Smooth muscle cell (in vitro differentiated cells): ENCODE data around the gene HPGDS. TPM values are rescaled to one million over a fixed set of nuclear protein-coding genes. Genes with fewer than 3 reads are reported as not detected.

Experiments used
- DNase-seq: peaks from one replicate; lab custom pipeline; 2025; ENCODE audit not compliant: unreplicated experiment; lab: John Stamatoyannopoulos, UW
- H2AFZ ChIP-seq: fragments of 200-600 bp; sonication (generic); 2 replicates; pipeline ENCODE4 v1.6.0; 2016; ENCODE audit warnings: antibody characterized with exemption, low read depth, mild to moderate bottlenecking
- H3F3A ChIP-seq: fragments of 200-600 bp; sonication (generic); 2 replicates; pipeline ENCODE4 v1.6.0; 2017; ENCODE audit warnings: antibody characterized with exemption, low read depth
- H3K27ac ChIP-seq: fragments of 200-600 bp; sonication (generic); 2 replicates; pipeline ENCODE4 v1.5.1; 2016; ENCODE audit warnings: low read depth, mild to moderate bottlenecking
- H3K27me3 ChIP-seq: fragments of 200-600 bp; sonication (generic); 2 replicates; pipeline ENCODE4 v1.6.1; 2016; ENCODE audit warnings: low read depth, mild to moderate bottlenecking
- H3K36me3 ChIP-seq: fragments of 200-600 bp; sonication (generic); 2 replicates; pipeline ENCODE4 v1.5.1; 2016; ENCODE audit warnings: low read depth
- H3K4me1 ChIP-seq: fragments of 200-600 bp; sonication (generic); 2 replicates; pipeline ENCODE4 v1.5.1; 2016; ENCODE audit warnings: low read depth
- H3K4me2 ChIP-seq: fragments of 200-600 bp; sonication (generic); 2 replicates; pipeline ENCODE4 v1.6.0; 2016; ENCODE audit warnings: mild to moderate bottlenecking
- H3K4me3 ChIP-seq: fragments of 200-600 bp; sonication (generic); 2 replicates; pipeline ENCODE4 v1.5.1; 2016; ENCODE audit warnings: mild to moderate bottlenecking
- H3K79me2 ChIP-seq: fragments of 200-600 bp; sonication (generic); 2 replicates; pipeline ENCODE4 v1.6.0; 2016; ENCODE audit warnings: low read depth, mild to moderate bottlenecking
- H3K9ac ChIP-seq: fragments of 200-600 bp; sonication (generic); 2 replicates; pipeline ENCODE4 v1.6.0; 2016; ENCODE audit warnings: low read depth
- H3K9me3 ChIP-seq: fragments of 200-600 bp; sonication (generic); replicated peaks from 2 replicates; pipeline ENCODE4 v1.5.1; 2016; ENCODE audit warnings: low read depth
- H4K20me1 ChIP-seq: fragments of 200-600 bp; sonication (generic); 2 replicates; pipeline ENCODE4 v1.6.0; 2016; ENCODE audit warnings: low read depth
- CTCF ChIP-seq: fragments of 200-600 bp; sonication (generic); IDR thresholded peaks from 2 replicates; pipeline ENCODE4 v1.5.1; 2017; ENCODE audit warnings: borderline replicate concordance, mild to moderate bottlenecking, antibody characterized with exemption; ENCODE audit not compliant: insufficient read depth, poor library complexity, severe bottlenecking
- WGBS: methylation state at CpG from one replicate; pipeline ENCODE4 v1.1.7; 2016; ENCODE audit warnings: low lambda C conversion rate; 5-methylcytosine and 5-hydroxymethylcytosine counted together
- polyA plus RNA-seq: library from polyadenylated mRNA; unstranded; fragments of >200 nt; fragmentation: Nextera tagmentation; extraction: Ambion mirVana; gene quantifications from 2 replicates; pipeline ENCODE4 v1.2.1, GENCODE V29; 2016
- total RNA-seq: library from RNA; depleted of rRNA; stranded (reverse); fragments of >200 nt; gene quantifications from 2 replicates; pipeline ENCODE4 v1.2.3, GENCODE V29; 2014

Gene HPGDS
- total and polyA plus RNA-seq, 2 experiments from 2014 or later, result not detected

GRCh38 chr4:94278781-94279180 is 63.9 kb downstream of the HPGDS start:
- Histone ChIP-seq H3K79me2 (no peaks in the 10 kb centered on the region), H3K4me2 (no peak overlapping the region), H3K36me3 (peaks cover 35% of the 10 kb centered on the region), H2AFZ (no peak overlapping the region), H3K4me1 (no peaks in the 10 kb centered on the region), H4K20me1 (no peaks in the 10 kb centered on the region), H3K9ac (no peak overlapping the region), H3K27me3 (no peaks in the 10 kb centered on the region), H3K27ac (no peak overlapping the region), H3K9me3 (no peaks in the 10 kb centered on the region), H3K4me3 (no peak overlapping the region), H3F3A (no peaks in the 10 kb centered on the region)
- WGBS, result 100% methylated on average over 2 of the region's 2 CpGs
- no peak for DNase-seq
- no peak for TF ChIP-seq CTCF

- DNase-seq, result no peak
- Histone ChIP-seq H3K4me2 (no peak overlapping the region), H3K79me2 (no peaks in the 10 kb centered on the region), H4K20me1 (no peaks in the 10 kb centered on the region), H3K9me3 (no peaks in the 10 kb centered on the region), H3K9ac (no peak overlapping the region), H3F3A (no peaks in the 10 kb centered on the region), H3K27ac (no peak overlapping the region), H2AFZ (no peak overlapping the region), H3K4me3 (no peak overlapping the region), H3K36me3 (peaks cover 22% of the 10 kb centered on the region), H3K4me1 (no peaks in the 10 kb centered on the region), H3K27me3 (no peaks in the 10 kb centered on the region)
- TF ChIP-seq CTCF, result no peak
- 79% methylated on average over 3 of the region's 3 CpGs for WGBS
Measured at GRCh38 chr4:94277534-94277933, 65.1 kb downstream of the HPGDS start.

- 98% methylated on average over 7 of the region's 7 CpGs for WGBS
- Histone ChIP-seq H3K36me3 (peaks cover 26% of the 10 kb centered on the region), H3K9ac (no peak overlapping the region), H3K27ac (no peak overlapping the region), H2AFZ (no peak overlapping the region), H3K27me3 (no peaks in the 10 kb centered on the region), H4K20me1 (no peaks in the 10 kb centered on the region), H3F3A (no peaks in the 10 kb centered on the region), H3K4me1 (no peaks in the 10 kb centered on the region), H3K4me2 (no peak overlapping the region), H3K9me3 (no peaks in the 10 kb centered on the region), H3K4me3 (no peak overlapping the region), H3K79me2 (no peaks in the 10 kb centered on the region)
- no peak for DNase-seq
- TF ChIP-seq CTCF, result no peak
Measured at GRCh38 chr4:94276204-94276603, 66.4 kb downstream of the HPGDS start.

- H3K9me3 ChIP-seq, result no peaks in the 10 kb centered on the region
- H3F3A ChIP-seq, result no peaks in the 10 kb centered on the region
- no peaks in the 10 kb centered on the region for H4K20me1 ChIP-seq
- H3K4me1 ChIP-seq, result no peaks in the 10 kb centered on the region
- H3K27ac ChIP-seq, result no peak overlapping the region
- H3K36me3 ChIP-seq, result peaks cover 28% of the 10 kb centered on the region
- no peak for TF ChIP-seq CTCF
- H3K27me3 ChIP-seq, result no peaks in the 10 kb centered on the region
- H3K4me2 ChIP-seq, result no peak overlapping the region
- no peaks in the 10 kb centered on the region for H3K79me2 ChIP-seq
- no peak overlapping the region for H2AFZ ChIP-seq
- 92% methylated on average over 3 of the region's 3 CpGs for WGBS
- no peak overlapping the region for H3K9ac ChIP-seq
- no peak for DNase-seq
- H3K4me3 ChIP-seq, result no peak overlapping the region
Measured at GRCh38 chr4:94274912-94275311, 67.7 kb downstream of the HPGDS start.
